SJCRH30 (cell line): ENCODE measurements around the gene SPINK7. TPM values are rescaled to one million over a fixed set of nuclear protein-coding genes. Genes with fewer than 3 reads are reported as not detected.
"Not testable (repeated sequence)": the region's sequence is repeated elsewhere in the genome, so short reads cannot be mapped to it uniquely, and the experiment has no call there.

Experiments used
- DNase-seq, 2 experiments: peaks; one replicate each; pipeline ENCODE4 v3.0.0-alpha.2; 2015 to 2020
- H3K27ac ChIP-seq: fragments of 250-450 bp; sonication (Bioruptor Pico); 2 replicates; pipeline ENCODE4 v1.5.1; 2020; ENCODE audit warnings: mild to moderate bottlenecking, moderate library complexity
- H3K27me3 ChIP-seq: fragments of 250-450 bp; sonication (Bioruptor Pico); 2 replicates; pipeline ENCODE4 v1.5.1; 2020; ENCODE audit warnings: mild to moderate bottlenecking, moderate library complexity
- H3K36me3 ChIP-seq: fragments of 250-450 bp; sonication (Bioruptor Pico); 2 replicates; pipeline ENCODE4 v1.5.1; 2020; ENCODE audit warnings: mild to moderate bottlenecking, moderate library complexity
- H3K4me1 ChIP-seq: fragments of 250-450 bp; sonication (Bioruptor Pico); 2 replicates; pipeline ENCODE4 v1.5.1; 2020; ENCODE audit warnings: mild to moderate bottlenecking, moderate library complexity
- H3K4me3 ChIP-seq: fragments of 250-450 bp; sonication (Bioruptor Pico); 2 replicates; pipeline ENCODE4 v1.5.1; 2020; ENCODE audit warnings: mild to moderate bottlenecking, moderate library complexity
- H3K9me3 ChIP-seq: fragments of 250-450 bp; sonication (Bioruptor Pico); replicated peaks from 2 replicates; pipeline ENCODE4 v1.5.1; 2020; ENCODE audit warnings: mild to moderate bottlenecking, moderate library complexity
- total RNA-seq: library from RNA; depleted of rRNA; stranded (reverse); fragments of >200 nt; shearing (Covaris generic); gene quantifications from 2 replicates; pipeline ENCODE4 v1.2.3, GENCODE V29; 2014; rRNA removed

Gene SPINK7
- not detected in 2 replicates for total RNA-seq

DNA sequence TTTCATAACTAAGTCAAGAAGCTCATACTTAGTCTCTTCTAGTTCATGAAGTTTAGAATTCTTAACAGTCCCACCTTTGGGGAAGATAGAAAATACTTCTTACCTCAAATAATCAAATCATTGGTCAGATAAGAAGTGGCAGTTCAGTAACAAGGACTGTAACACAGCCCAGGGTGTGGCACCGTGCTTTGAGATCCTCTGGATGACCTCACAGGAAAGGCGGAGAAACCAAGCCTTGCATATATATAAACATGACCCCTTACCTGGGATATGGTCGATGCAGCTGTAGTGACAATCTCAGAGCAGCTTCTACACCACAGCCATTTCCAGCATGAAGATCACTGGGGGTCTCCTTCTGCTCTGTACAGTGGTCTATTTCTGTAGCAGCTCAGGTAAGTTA, at the start of gene SPINK7:
Gene SPINK7, plus strand, starts transcription at position 271 of the 400 bp plus-strand sequence. Its CDS starts 61 bp downstream, at position 332.
- Histone ChIP-seq H3K4me3 (no peak within 1 kb of the TSS), H3K36me3 (no peaks in the 10 kb centered on the region), H3K27ac (no peak within 1 kb of the TSS), H3K4me1 (no peaks in the 10 kb centered on the region), H3K27me3 (peaks cover 3% of the 10 kb centered on the region; the same call in 1 of the 2 replicates), H3K9me3 (no peaks in the 10 kb centered on the region)
- no peak for DNase-seq

DNA sequence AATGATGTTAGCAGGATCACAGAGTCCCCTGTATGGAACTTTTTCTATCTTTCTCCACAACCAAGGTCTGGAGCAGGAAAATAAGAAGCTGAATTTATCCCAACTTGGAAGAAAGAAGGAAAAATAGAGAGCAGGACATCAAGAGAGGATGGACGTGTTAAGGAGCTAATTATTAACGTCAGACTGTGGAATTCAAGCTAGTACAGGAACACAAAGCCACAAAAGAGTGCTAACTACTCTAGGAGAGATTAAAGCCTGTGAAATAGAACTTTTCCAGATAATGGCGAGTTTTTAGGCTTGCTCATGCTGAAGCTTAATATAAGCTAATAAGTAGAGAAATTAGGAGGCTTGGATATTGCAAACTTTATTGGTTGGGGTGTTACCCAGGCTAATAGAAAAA, 44.3 kb upstream of the SPINK7 start:
- DNase-seq = no peak
- H3K36me3 ChIP-seq = no peaks in the 10 kb centered on the region
- H3K9me3 ChIP-seq = no peaks in the 10 kb centered on the region
- H3K4me3 ChIP-seq = no peak overlapping the region
- H3K4me1 ChIP-seq = no peaks in the 10 kb centered on the region
- H3K27me3 ChIP-seq = no peaks in the 10 kb centered on the region
- H3K27ac ChIP-seq = no peak overlapping the region

DNA sequence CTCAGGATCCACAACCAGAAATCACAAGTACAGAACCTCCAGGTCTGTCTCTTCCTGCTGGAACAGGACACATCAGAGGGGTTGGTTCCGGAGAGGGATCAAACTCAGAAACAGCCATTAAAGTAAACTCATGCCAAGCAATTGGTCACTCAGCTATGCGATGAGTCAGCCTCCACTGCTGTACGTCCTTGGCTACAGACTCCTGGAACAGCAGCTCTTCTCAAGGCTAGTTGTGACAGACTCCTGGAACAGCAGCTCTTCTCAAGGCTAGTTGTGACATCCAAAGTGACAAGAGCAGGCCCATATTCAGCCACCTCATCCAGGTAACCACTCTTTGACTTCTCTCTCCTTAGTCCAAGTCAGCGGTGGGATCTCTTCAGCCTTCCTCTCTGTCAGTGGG, 43.7 kb upstream of the SPINK7 start, which contains the start of gene SPINK13:
Gene SPINK13, plus strand, starts transcription at position 229 of the 400 bp plus-strand sequence. CDS start 1,279 bp downstream, outside the sequence.
- Histone ChIP-seq H3K27me3 (no peaks in the 10 kb centered on the region), H3K4me3 (no peak within 1 kb of the TSS), H3K36me3 (no peaks in the 10 kb centered on the region), H3K27ac (no peak within 1 kb of the TSS), H3K9me3 (no peaks in the 10 kb centered on the region), H3K4me1 (no peaks in the 10 kb centered on the region)
- peak in 1 of 2 experiments; percentile 6 for DNase-seq

DNA sequence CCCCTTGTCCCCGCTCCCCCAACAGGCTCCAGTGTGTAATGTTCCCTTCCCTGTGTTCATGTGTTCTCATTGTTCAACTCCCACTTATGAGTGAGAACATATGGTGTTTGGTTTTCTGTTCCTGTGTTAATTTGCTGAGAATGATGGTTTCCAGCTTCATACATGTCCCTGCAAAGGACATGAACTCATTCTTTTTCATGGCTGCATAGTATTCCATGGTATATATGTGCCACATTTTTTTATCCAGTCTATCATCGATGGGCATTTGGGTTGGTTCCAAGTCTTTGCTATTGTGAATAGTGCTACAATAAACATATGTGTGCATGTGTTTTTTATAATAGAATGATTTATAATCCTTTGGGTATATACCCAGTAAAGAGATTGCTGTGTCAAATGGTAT, 37.1 kb upstream of the SPINK7 start:
- H3K4me3 ChIP-seq, H3K27me3 ChIP-seq, H3K4me1 ChIP-seq, H3K36me3 ChIP-seq, H3K9me3 ChIP-seq, DNase-seq, H3K27ac ChIP-seq: not testable (repeated sequence)

DNA sequence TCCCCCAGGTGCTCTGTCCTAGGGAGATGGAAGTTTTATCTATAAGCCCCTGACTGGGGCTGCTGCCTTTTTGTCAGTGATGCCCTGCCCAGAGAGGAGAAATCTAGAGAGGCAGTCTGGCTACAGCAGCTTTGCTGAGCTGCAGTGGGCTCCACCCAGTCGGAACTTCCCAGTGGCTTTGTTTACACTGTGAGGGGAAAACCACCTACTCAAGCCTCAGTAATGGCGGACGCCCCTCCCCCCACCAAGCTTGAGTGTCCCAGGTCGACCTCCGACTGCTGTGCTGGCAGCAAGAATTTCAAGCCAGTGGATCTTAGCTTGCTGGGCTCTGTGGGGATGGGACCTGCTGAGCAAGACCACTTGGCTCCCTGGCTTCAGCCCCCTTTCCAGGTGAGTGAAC, 31.3 kb upstream of the SPINK7 start:
- H3K4me3 ChIP-seq, H3K27me3 ChIP-seq, H3K9me3 ChIP-seq, H3K36me3 ChIP-seq, H3K27ac ChIP-seq, H3K4me1 ChIP-seq, DNase-seq: not testable (repeated sequence)

DNA sequence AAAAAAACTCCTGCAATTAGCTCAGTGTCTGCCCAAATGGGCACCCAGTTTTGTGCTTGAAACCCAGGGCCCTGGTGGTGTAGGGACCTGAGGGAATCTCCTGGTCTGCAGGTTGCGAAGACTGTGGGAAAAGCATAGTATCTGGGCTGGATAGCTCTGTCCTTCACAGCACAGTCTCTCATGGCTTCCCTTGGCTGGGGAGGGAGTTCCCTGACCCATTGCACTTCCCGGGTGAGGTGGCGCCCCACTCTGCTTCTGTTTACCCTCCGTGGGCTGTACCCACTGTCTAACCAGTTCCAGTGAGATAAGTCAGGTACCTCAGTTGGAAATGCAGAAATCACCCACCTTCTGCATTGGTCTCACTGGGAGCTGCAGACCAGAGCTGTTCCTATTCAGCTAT, 30.9 kb upstream of the SPINK7 start:
- H3K4me3 ChIP-seq, H3K9me3 ChIP-seq, H3K27me3 ChIP-seq, H3K27ac ChIP-seq, H3K4me1 ChIP-seq, H3K36me3 ChIP-seq, DNase-seq: not testable (repeated sequence)

DNA sequence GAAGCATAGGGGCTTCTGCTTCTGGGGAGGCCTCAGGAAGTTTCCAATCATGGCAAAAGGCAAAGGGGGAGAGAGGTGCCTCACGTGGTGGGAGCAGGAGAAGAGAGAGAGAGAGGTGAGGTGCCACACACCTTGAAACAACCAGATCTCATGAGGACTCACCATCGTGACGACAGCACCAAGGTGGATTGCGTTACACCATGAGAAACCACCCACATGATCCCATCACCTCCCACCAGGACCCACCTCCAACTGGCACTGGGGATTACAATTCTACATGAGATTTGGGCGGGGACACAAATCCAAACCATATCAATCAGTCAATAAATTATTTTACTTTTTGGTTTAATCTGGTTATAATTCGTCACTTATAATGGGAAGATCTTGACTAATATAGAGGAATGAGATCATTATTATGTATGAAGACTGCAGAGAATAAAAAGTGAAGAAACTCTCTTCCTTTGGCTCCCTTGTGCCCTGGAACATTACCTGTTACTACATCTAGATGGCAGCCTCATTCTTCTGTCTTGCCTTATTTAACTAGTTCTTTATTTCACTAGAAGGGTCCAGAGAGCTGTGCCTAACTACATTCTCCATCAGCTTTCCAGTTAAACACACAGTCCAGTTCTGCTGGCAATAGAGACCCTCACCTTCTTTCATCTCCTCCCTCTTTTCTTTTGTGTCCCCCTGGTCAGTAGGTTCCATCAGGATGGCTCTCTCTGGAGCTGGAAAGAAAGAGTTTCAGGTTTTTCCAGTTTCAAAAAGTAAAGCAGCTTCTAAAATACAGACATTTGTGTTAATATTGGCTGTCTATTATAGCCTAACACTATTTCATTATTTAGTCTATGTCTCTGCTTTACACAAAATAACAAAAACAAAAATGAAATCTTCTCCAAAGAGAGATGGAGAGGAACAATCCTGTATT, 21.7 kb upstream of the SPINK7 start:
- H3K27ac ChIP-seq = no peak overlapping the region
- no peaks in the 10 kb centered on the region for H3K36me3 ChIP-seq
- H3K27me3 ChIP-seq = no peaks in the 10 kb centered on the region
- no peaks in the 10 kb centered on the region for H3K9me3 ChIP-seq
- H3K4me1 ChIP-seq = no peaks in the 10 kb centered on the region
- H3K4me3 ChIP-seq = no peak overlapping the region
- peak in 1 of 2 experiments; percentile 21 for DNase-seq

DNA sequence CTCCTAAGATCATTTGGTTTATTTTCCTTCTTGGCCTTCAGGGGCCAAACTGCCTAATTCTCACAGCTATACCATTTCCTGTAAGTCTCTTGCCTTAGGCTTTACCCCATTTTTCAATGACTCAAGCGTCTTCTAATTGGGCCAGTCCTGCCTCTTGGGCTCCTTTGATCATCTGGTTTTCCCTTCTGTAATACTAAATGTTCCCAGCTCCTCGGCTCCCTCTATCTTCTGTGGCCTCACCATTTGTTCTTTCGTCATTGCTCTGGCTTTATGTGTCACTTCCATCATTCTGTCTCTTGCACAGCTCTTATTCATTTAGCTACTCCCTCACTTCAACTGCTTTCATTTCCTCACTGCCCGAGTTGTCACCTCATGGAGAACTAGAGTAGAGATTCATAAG, 14.5 kb upstream of the SPINK7 start:
- Histone ChIP-seq H3K27ac (no peak overlapping the region), H3K9me3 (no peaks in the 10 kb centered on the region), H3K4me3 (no peak overlapping the region), H3K36me3 (no peaks in the 10 kb centered on the region), H3K27me3 (no peaks in the 10 kb centered on the region), H3K4me1 (no peaks in the 10 kb centered on the region)
- DNase-seq = no peak

DNA sequence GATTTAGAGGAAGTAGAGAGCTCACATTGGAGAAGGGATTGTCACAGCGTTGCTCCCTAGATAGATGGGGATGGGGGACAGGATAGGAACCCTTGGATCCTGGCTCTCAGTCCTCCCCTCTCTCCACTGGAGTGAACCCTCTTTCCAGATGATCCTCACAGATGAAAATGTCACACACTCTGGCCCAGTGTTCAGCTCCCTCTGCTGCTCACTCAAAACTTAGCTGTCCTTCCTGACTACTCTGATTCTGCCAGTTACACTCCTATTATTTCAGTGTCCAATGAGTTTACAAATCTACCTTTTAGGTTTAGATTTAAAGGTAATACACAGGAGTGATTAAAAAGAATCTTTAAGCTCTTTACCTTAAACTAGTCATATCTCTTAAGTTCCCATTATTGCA, 5.8 kb upstream of the SPINK7 start:
- Histone ChIP-seq H3K36me3 (no peaks in the 10 kb centered on the region), H3K27me3 (no peaks in the 10 kb centered on the region; the same call in 1 of the 2 replicates), H3K4me1 (no peaks in the 10 kb centered on the region), H3K9me3 (no peaks in the 10 kb centered on the region), H3K4me3 (no peak overlapping the region), H3K27ac (no peak overlapping the region)
- no peak for DNase-seq

DNA sequence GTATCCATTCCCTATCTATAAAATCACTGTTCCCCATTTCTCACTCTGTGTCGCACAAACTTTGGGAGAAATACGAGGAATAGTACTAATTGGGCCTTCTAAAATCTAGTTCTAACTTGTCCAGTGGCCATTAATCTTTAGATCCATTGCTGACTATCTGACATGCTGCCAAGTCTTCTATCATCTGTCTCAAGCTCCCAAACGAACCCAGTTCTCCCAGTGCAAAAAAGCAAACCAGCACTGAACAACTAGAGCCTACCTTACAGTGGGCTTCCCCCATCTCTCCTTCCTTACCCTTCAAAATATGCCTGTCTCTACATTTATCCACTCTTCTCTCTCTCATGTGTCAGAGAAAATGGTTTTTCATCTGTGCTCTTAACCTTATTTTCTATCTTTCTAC, 3.2 kb upstream of the SPINK7 start:
- no peaks in the 10 kb centered on the region; the same call in 1 of the 2 replicates for H3K27me3 ChIP-seq
- no peaks in the 10 kb centered on the region for H3K36me3 ChIP-seq
- H3K4me1 ChIP-seq = no peaks in the 10 kb centered on the region
- H3K4me3 ChIP-seq = no peak overlapping the region
- H3K27ac ChIP-seq = no peak overlapping the region
- no peaks in the 10 kb centered on the region for H3K9me3 ChIP-seq
- DNase-seq = no peak

DNA sequence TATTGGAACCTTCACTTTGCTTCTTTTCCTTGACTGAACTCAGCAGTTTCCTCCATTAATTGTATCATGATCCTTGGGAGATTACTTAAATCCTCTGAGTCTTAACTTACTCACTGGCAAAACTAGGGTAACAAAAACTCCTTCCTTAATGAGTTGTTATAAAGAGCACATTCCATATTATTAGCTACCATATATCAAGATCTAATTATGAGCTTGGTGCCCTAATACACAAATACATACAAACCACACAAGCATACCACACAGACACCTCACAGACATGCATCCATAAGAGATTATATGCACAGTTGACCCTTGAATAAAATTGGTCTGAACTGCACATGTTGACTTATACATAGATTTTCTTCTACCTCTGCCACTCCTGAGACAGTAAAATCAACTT, 2.5 kb upstream of the SPINK7 start:
- no peaks in the 10 kb centered on the region for H3K36me3 ChIP-seq
- H3K4me3 ChIP-seq = no peak overlapping the region
- no peaks in the 10 kb centered on the region for H3K4me1 ChIP-seq
- no peak for DNase-seq
- no peaks in the 10 kb centered on the region; the same call in 1 of the 2 replicates for H3K27me3 ChIP-seq
- no peak overlapping the region for H3K27ac ChIP-seq
- H3K9me3 ChIP-seq = no peaks in the 10 kb centered on the region

DNA sequence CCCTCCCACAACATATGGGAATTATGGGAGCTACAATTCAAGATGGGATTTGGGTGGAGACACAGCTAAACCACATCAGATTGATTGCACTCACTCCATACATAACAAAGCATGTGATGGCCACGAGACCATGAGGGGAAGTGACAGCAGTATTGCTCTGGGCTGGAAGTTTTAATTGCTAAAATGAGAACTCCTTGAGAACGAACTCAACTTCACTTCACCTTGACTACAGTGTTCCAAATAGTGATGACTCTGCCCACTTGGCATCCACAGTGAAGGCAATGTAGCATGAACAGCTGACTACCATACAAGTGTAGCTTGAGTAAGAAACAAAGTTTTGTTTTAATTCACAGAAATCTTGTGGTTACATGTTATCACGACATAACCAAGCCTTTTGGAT, 739 bp upstream of the SPINK7 start:
- Histone ChIP-seq H3K36me3 (no peaks in the 10 kb centered on the region), H3K27ac (no peak overlapping the region)

DNA sequence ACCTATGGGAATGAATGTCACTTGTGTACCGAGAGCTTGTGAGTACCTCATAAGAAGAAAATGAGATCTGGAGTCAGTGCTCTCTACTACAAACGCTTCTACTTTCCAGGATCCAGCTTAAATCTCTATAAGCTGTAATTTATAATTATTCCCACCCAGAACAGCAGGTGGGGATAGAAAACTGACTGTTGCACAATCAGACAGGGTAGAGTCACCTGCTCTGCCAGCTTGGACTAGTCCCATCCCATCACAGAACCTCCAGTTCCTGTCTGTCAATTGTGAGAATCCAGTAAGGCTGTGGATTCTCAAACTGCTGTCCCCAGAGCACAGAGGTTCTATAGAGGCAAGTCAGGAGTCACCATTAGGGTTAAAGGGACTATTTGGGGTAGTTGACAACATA, 2.0 kb downstream of the SPINK7 start:
- no peak overlapping the region for H3K27ac ChIP-seq
- no peak overlapping the region for H3K4me3 ChIP-seq
- no peaks in the 10 kb centered on the region for H3K36me3 ChIP-seq
- no peaks in the 10 kb centered on the region for H3K4me1 ChIP-seq
- peaks cover 3% of the 10 kb centered on the region; the same call in 1 of the 2 replicates for H3K27me3 ChIP-seq
- no peaks in the 10 kb centered on the region for H3K9me3 ChIP-seq
- no peak for DNase-seq

More for the DNA sequence above, 739 bp upstream of the SPINK7 start:
- Histone ChIP-seq H3K4me3 (no peak overlapping the region), H3K4me1 (no peaks in the 10 kb centered on the region), H3K9me3 (no peaks in the 10 kb centered on the region), H3K27me3 (no peaks in the 10 kb centered on the region)
- no peak for DNase-seq

DNA sequence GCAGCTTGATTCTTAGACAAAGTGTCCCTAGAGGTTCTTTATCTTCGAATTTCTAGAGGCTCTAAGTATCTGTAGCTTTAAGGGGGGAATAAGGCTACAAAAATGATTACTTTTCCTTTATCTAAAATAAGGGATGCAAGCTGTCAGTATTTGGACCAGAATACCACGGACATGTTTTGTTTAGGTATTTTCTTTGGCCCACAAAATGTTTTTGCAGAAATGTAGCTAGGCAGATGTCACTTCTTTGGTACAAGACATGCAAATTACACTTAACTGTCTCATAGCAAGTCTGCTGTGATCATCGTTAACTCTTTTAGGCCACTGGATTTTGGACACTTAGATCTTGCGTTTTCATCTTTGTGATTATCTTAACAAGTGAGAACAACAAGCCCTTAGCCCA, 2.5 kb downstream of the SPINK7 start:
- Histone ChIP-seq H3K27me3 (peaks cover 3% of the 10 kb centered on the region; the same call in 1 of the 2 replicates), H3K4me1 (no peaks in the 10 kb centered on the region), H3K4me3 (no peak overlapping the region), H3K9me3 (no peaks in the 10 kb centered on the region), H3K27ac (no peak overlapping the region), H3K36me3 (no peaks in the 10 kb centered on the region)
- no peak for DNase-seq

DNA sequence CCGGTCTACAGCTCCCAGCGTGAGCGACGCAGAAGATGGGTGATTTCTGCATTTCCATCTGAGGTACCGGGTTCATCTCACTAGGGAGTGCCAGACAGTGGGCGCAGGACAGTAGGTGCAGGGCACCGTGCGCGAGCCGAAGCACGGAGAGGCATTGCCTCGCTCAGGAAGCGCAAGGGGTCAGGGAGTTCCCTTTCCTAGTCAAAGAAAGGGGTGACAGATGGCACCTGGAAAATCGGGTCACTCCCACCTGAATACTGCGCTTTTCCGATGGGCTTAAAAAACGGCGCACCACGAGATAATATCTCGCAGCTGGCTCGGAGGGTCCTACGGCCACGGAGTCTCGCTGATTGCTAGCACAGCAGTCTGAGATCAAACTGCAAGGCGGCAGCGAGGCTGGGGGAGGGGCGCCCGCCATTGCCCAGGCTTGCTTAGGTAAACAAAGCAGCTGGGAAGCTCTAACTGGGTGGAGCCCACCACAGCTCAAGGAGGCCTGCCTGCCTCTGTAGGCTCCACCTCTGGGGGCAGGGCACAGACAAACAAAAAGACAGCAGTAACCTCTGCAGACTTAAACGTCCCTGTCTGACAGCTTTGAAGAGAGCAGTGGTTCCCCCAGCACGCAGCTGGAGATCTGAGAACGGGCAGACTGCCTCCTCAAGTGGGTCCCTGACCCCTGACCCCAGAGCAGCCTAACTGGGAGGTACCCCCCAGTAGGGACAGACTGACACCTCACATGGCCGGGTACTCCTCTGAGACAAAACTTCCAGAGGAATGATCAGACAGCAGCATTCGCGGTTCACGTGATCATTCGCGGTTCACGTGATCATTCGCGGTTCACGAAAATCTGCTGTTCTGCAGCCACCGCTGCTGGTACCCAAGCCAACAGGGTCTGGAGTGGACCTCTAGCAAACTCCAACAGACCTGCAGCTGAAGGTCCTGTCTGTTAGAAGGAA, 8.1 kb downstream of the SPINK7 start:
- H3K4me1 ChIP-seq, DNase-seq, H3K27me3 ChIP-seq, H3K36me3 ChIP-seq, H3K27ac ChIP-seq, H3K9me3 ChIP-seq: not testable (repeated sequence)
- H3K4me3 ChIP-seq = peak overlapping the region; percentile 28; the same call in 1 of the 2 replicates
